ENCODE results near the gene DSCAM.

- TF ChIP-seq CTCF (IDR thresholded peaks at IDR 0.05) (no peak), EZH2 (IDR thresholded peaks at IDR 0.05; ENCODE audit: borderline replicate concordance, insufficient read depth, low read depth, low read length, poor library complexity, severe bottlenecking) (no peak)
Observed at GRCh38 chr21:40385883-40386282, 461.1 kb downstream of the DSCAM start.
